A673 (cell line): ENCODE data around the gene OAS2. TPM values are rescaled to one million over a fixed set of nuclear protein-coding genes. Genes with fewer than 3 reads are reported as not detected.

Source experiments
- BruUV-seq: library from RNA; stranded (reverse); fragments of 400-500 nt; replicated peaks from 2 replicates; lab custom pipeline; 2021; lab: Mats Ljungman, UMichigan
- CTCF ChIA-PET: fragments of 300-600 bp; sonication (Branson Sonifier 250); formaldehyde crosslinking; loops from one replicate; lab custom pipeline; 2022; ENCODE audit warnings: antibody characterized with exemption; lab: Charles Lee
- POLR2A ChIA-PET: fragments of 300-600 bp; sonication (Branson Sonifier 250); formaldehyde crosslinking; loops from one replicate; lab custom pipeline; 2022; ENCODE audit warnings: antibody characterized with exemption; ENCODE audit not compliant: low non-redundant PET; lab: Charles Lee
- DNase-seq: peaks from one replicate; pipeline ENCODE4 v3.0.0-alpha.2; 2015; ENCODE audit warnings: low spot score
- H3K27ac ChIP-seq: fragments of 200-600 bp; sonication (generic); 2 replicates; pipeline ENCODE4 v1.5.1; 2016; ENCODE audit warnings: mixed run types, low read depth, mild to moderate bottlenecking, mixed read lengths, antibody characterized with exemption, low read length; ENCODE audit not compliant: poor library complexity, severe bottlenecking
- H3K27me3 ChIP-seq: fragments of 200-600 bp; sonication (generic); replicated peaks from 2 replicates; pipeline ENCODE4 v1.6.1; 2017; ENCODE audit warnings: mixed run types, low read depth, mild to moderate bottlenecking, mixed read lengths, antibody characterized with exemption, low read length; ENCODE audit not compliant: insufficient read depth, poor library complexity
- H3K36me3 ChIP-seq: fragments of 200-600 bp; sonication (generic); 2 replicates; pipeline ENCODE4 v1.6.1; 2016; ENCODE audit warnings: mixed run types, mild to moderate bottlenecking, mixed read lengths, antibody characterized with exemption, low read length; ENCODE audit not compliant: insufficient read depth, poor library complexity, severe bottlenecking
- H3K4me1 ChIP-seq: fragments of 200-600 bp; sonication (generic); 2 replicates; pipeline ENCODE4 v1.6.1; 2017; ENCODE audit warnings: mixed run types, mild to moderate bottlenecking, mixed read lengths, antibody characterized with exemption, low read length; ENCODE audit not compliant: insufficient read depth, poor library complexity, severe bottlenecking
- H3K4me3 ChIP-seq: fragments of 200-600 bp; sonication (generic); 2 replicates; pipeline ENCODE4 v1.5.1; 2016; ENCODE audit warnings: low read depth, mixed run types, mild to moderate bottlenecking, mixed read lengths, low read length; ENCODE audit not compliant: poor library complexity, severe bottlenecking
- H3K9me3 ChIP-seq: fragments of 200-600 bp; sonication (generic); 2 replicates; pipeline ENCODE4 v1.6.1; 2016; ENCODE audit warnings: mixed run types, low read depth, mild to moderate bottlenecking, mixed read lengths, antibody characterized with exemption, low read length; ENCODE audit not compliant: poor library complexity, severe bottlenecking
- EZH2 ChIP-seq: fragments of 200-600 bp; sonication (generic); IDR thresholded peaks from 2 replicates; pipeline ENCODE4 v1.6.1; 2017; ENCODE audit warnings: borderline replicate concordance, low read depth, mild to moderate bottlenecking, mixed read lengths, antibody characterized with exemption, low read length; ENCODE audit not compliant: poor library complexity, severe bottlenecking
- intact Hi-C: fragments of 100-400 bp; cut with micrococcal nuclease; formaldehyde crosslinking; loops from one replicate; pipeline ENCODE4 v1.10.0; 2022; ENCODE audit not compliant: unreplicated experiment
- total RNA-seq: library from RNA; stranded (reverse); gene quantifications from 2 replicates; pipeline ENCODE4 v1.2.3, GENCODE V29; 2021
- TF ChIP-seq, protein P1 (sequence below): fragments of 300-800, 200-600 bp; sonication (generic); conservative IDR thresholded peaks from 2 replicates; pipeline ENCODE4 v1.5.1; 2017; ENCODE audit warnings: low read depth, mild to moderate bottlenecking, antibody characterized with exemption, low read length, moderate library complexity, mixed read lengths

OAS2 gene
- total RNA-seq, 1 experiment from 2014 or later, result not detected

DNA sequence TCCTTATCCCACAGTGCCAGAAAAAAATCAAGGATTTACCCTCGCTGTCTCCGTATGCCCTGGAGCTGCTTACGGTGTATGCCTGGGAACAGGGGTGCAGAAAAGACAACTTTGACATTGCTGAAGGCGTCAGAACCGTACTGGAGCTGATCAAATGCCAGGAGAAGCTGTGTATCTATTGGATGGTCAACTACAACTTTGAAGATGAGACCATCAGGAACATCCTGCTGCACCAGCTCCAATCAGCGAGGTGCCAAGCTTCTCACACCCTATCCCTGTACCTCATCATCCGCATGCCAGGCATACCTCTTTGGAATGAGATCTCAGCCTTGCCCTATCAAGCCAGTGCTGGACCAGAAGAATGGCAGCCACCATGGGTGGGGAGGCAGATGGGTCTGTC lies 19.2 kb downstream of the OAS2 start:
- no peaks in the 10 kb centered on the region for H3K4me1 ChIP-seq
- no peak overlapping the region for H3K27ac ChIP-seq
- ChIA-PET CTCF (interaction anchor here (0.5 kb wide), 1 partner anchor 1052 kb away, joined by 6 read pairs; no protein-coding TSS in a partner anchor), POLR2A (no interaction called here)
- BruUV-seq, result no TSS peak
- no peaks in the 10 kb centered on the region for H3K9me3 ChIP-seq
- H3K27me3 ChIP-seq, result no peaks in the 10 kb centered on the region
- DNase-seq, result no peak
- no peaks in the 10 kb centered on the region for H3K36me3 ChIP-seq
- intact Hi-C loops, result loop anchor here (10.0 kb wide), 1 partner anchor 157 kb away; no protein-coding TSS in a partner anchor
- no peak overlapping the region for H3K4me3 ChIP-seq
- TF ChIP-seq, protein P1, sequence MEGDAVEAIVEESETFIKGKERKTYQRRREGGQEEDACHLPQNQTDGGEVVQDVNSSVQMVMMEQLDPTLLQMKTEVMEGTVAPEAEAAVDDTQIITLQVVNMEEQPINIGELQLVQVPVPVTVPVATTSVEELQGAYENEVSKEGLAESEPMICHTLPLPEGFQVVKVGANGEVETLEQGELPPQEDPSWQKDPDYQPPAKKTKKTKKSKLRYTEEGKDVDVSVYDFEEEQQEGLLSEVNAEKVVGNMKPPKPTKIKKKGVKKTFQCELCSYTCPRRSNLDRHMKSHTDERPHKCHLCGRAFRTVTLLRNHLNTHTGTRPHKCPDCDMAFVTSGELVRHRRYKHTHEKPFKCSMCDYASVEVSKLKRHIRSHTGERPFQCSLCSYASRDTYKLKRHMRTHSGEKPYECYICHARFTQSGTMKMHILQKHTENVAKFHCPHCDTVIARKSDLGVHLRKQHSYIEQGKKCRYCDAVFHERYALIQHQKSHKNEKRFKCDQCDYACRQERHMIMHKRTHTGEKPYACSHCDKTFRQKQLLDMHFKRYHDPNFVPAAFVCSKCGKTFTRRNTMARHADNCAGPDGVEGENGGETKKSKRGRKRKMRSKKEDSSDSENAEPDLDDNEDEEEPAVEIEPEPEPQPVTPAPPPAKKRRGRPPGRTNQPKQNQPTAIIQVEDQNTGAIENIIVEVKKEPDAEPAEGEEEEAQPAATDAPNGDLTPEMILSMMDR, result no peak
- no peak for TF ChIP-seq EZH2

DNA sequence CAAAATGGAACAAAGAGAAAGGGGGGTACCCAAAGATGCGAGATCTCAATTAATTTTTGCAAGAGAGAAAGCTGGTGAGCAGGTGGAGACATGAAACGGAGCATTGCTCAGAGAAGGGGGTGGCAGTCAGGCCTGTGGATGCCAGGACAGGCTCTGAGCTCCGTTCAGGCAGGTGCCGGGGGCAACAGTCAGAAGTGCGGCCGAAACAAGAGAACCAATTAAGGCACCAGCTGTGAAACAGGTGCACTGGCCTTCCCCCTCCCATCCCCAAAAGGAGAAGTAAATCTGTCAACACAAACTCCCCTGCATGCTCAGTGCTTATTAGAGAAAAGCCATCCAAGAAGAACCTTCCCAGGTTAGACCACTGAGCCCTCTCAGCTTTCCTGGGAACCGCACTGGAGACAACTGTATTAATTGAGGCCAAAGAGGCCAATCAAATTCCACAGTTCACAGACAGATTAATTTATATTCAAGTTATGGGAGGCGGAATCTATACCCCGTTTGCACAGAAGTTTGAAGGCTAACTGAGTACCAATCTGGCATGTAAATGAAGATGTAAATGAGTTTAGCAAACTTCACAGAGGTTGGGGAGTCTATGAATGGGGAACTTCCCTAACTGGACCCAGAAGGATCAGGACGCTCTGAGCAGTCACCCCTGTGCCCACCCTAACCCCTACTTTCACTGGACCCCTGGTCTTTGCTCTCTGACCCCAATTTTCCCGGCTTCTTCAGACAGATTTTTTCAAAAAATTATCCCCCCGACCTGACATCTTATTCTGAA lies 20.9 kb downstream of the OAS2 start:
- TF ChIP-seq, protein P1, result no peak
- no peak for TF ChIP-seq EZH2
- no peak overlapping the region for H3K27ac ChIP-seq
- H3K4me1 ChIP-seq, result no peaks in the 10 kb centered on the region
- H3K36me3 ChIP-seq, result no peaks in the 10 kb centered on the region
- no peak for DNase-seq
- no peak overlapping the region for H3K4me3 ChIP-seq
- H3K9me3 ChIP-seq, result no peaks in the 10 kb centered on the region
- intact Hi-C loops, result loop anchor here (10.0 kb wide), 1 partner anchor 156 kb away; no protein-coding TSS in a partner anchor
- BruUV-seq, result no TSS peak
- ChIA-PET CTCF (no interaction called here), POLR2A (no interaction called here)
- no peaks in the 10 kb centered on the region for H3K27me3 ChIP-seq

DNA sequence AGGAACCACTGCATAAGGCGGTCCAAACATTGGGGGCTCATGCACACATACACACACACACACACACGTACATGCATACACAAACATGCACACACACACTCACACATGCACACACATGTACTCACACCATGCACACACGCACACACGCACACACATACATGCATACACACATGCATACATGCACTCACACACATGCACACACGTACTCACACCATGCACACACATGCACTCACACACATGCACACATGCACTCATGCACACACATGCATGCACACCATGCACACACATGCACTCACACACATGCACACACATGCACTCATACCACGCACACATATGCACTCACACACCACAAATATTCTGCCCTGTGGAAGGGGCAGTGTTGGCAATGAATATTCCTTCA lies 22.1 kb downstream of the OAS2 start:
- DNase-seq, result no peak
- BruUV-seq, result no TSS peak
- H3K9me3 ChIP-seq, result no peaks in the 10 kb centered on the region
- TF ChIP-seq, protein P1, result no peak
- no peak for TF ChIP-seq EZH2
- no peaks in the 10 kb centered on the region for H3K27me3 ChIP-seq
- no peak overlapping the region for H3K27ac ChIP-seq
- no peaks in the 10 kb centered on the region for H3K36me3 ChIP-seq
- no peaks in the 10 kb centered on the region for H3K4me1 ChIP-seq
- intact Hi-C loops, result no loop called here
- no peak overlapping the region for H3K4me3 ChIP-seq
- ChIA-PET POLR2A (no interaction called here), CTCF (no interaction called here)
